K562 (cell line): Measurements from ENCODE around the gene CCDC33. TPM values are rescaled to one million over a fixed set of nuclear protein-coding genes. Genes with fewer than 3 reads are reported as not detected.

Experiments used
- BRF2 ChIP-seq: IDR thresholded peaks from 3 replicates; pipeline ENCODE4 v1.6.1; 2011; ENCODE audit warnings: borderline replicate concordance, mild to moderate bottlenecking; ENCODE audit not compliant: insufficient read length, insufficient read depth
- CHD7 ChIP-seq: fragments of 200-600 bp; sonication (generic); IDR thresholded peaks from one replicate; pipeline ENCODE4 v1.6.1; 2012; ENCODE audit warnings: mild to moderate bottlenecking, low read depth, low read length, inconsistent platforms
- polyA plus RNA-seq, 8 experiments: library from polyadenylated mRNA; depleted of rRNA in 4 of 8; stranded (reverse) in 5 of 8; unstranded in 3 of 8; fragments of >200 nt; fragmentation: Nextera tagmentation in 2 of 8; fragmentation: Illumina TruSeq in 1 of 8; extraction: Ambion mirVana in 2 of 8; extraction: Trizol in 1 of 8; gene quantifications; 2 replicates each; pipeline versions ENCODE4 v1.2.1 to v1.2.3, GENCODE V29; 2011 to 2014; ENCODE audit warnings: inconsistent platforms in 1 of 8, missing spikeins in 1 of 8
- total RNA-seq, 7 experiments: library from RNA; depleted of rRNA in 6 of 7; stranded (reverse); fragments of >200 nt in 6 of 7; fragmentation: Illumina TruSeq in 2 of 7; extraction: Trizol in 2 of 7; gene quantifications; 2 replicates each; pipeline versions ENCODE4 v1.2.1 to v1.2.3, GENCODE V29; 2011 to 2021; ENCODE audit warnings: low replicate concordance in 1 of 7

CCDC33 gene
- total and polyA plus RNA-seq, 9 of the 15 experiments (the other 6 are each of a cell fraction or from before 2014, with no cell fraction given) = 0.08 to 1.1 (median 0.15) TPM; not detected in 4

DNA sequence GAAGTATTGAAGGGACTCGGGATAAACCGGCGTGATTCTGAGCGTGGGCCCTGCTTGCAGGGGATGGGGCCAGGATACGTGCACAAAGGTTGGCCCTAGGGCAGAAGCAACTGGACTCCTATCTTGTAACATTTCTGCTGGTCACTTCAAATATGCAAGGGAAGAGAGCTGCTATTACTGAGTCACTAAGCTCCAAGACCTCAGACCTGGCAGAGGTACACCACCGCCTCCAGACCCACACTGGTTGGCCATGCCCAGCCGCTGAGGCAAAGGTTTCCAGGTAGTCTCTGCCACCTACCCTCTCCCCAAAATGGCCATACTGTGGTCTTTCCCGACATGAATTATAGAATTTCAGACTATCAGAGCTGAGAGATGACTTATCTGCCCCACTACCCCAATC is 20.2 kb upstream of the CCDC33 start (continued):
- TF ChIP-seq BRF2 = no peak
- TF ChIP-seq CHD7 = no peak
